Smooth muscle cell (in vitro differentiated cells): ENCODE measurements around the gene KCNJ9. TPM values are rescaled to one million over a fixed set of nuclear protein-coding genes. Genes with fewer than 3 reads are reported as not detected.

Experiments
- DNase-seq: peaks from one replicate; lab custom pipeline; 2025; ENCODE audit not compliant: unreplicated experiment; lab: John Stamatoyannopoulos, UW
- H2AFZ ChIP-seq: fragments of 200-600 bp; sonication (generic); 2 replicates; pipeline ENCODE4 v1.6.0; 2016; ENCODE audit warnings: antibody characterized with exemption, low read depth, mild to moderate bottlenecking
- H3F3A ChIP-seq: fragments of 200-600 bp; sonication (generic); 2 replicates; pipeline ENCODE4 v1.6.0; 2017; ENCODE audit warnings: antibody characterized with exemption, low read depth
- H3K27ac ChIP-seq: fragments of 200-600 bp; sonication (generic); 2 replicates; pipeline ENCODE4 v1.5.1; 2016; ENCODE audit warnings: low read depth, mild to moderate bottlenecking
- H3K27me3 ChIP-seq: fragments of 200-600 bp; sonication (generic); 2 replicates; pipeline ENCODE4 v1.6.1; 2016; ENCODE audit warnings: low read depth, mild to moderate bottlenecking
- H3K36me3 ChIP-seq: fragments of 200-600 bp; sonication (generic); 2 replicates; pipeline ENCODE4 v1.5.1; 2016; ENCODE audit warnings: low read depth
- H3K4me1 ChIP-seq: fragments of 200-600 bp; sonication (generic); 2 replicates; pipeline ENCODE4 v1.5.1; 2016; ENCODE audit warnings: low read depth
- H3K4me2 ChIP-seq: fragments of 200-600 bp; sonication (generic); 2 replicates; pipeline ENCODE4 v1.6.0; 2016; ENCODE audit warnings: mild to moderate bottlenecking
- H3K4me3 ChIP-seq: fragments of 200-600 bp; sonication (generic); 2 replicates; pipeline ENCODE4 v1.5.1; 2016; ENCODE audit warnings: mild to moderate bottlenecking
- H3K79me2 ChIP-seq: fragments of 200-600 bp; sonication (generic); 2 replicates; pipeline ENCODE4 v1.6.0; 2016; ENCODE audit warnings: low read depth, mild to moderate bottlenecking
- H3K9ac ChIP-seq: fragments of 200-600 bp; sonication (generic); 2 replicates; pipeline ENCODE4 v1.6.0; 2016; ENCODE audit warnings: low read depth
- H3K9me3 ChIP-seq: fragments of 200-600 bp; sonication (generic); replicated peaks from 2 replicates; pipeline ENCODE4 v1.5.1; 2016; ENCODE audit warnings: low read depth
- H4K20me1 ChIP-seq: fragments of 200-600 bp; sonication (generic); 2 replicates; pipeline ENCODE4 v1.6.0; 2016; ENCODE audit warnings: low read depth
- CTCF ChIP-seq: fragments of 200-600 bp; sonication (generic); IDR thresholded peaks from 2 replicates; pipeline ENCODE4 v1.5.1; 2017; ENCODE audit warnings: borderline replicate concordance, mild to moderate bottlenecking, antibody characterized with exemption; ENCODE audit not compliant: insufficient read depth, poor library complexity, severe bottlenecking
- WGBS: methylation state at CpG from one replicate; pipeline ENCODE4 v1.1.7; 2016; ENCODE audit warnings: low lambda C conversion rate; 5-methylcytosine and 5-hydroxymethylcytosine counted together
- polyA plus RNA-seq: library from polyadenylated mRNA; unstranded; fragments of >200 nt; fragmentation: Nextera tagmentation; extraction: Ambion mirVana; gene quantifications from 2 replicates; pipeline ENCODE4 v1.2.1, GENCODE V29; 2016
- total RNA-seq: library from RNA; depleted of rRNA; stranded (reverse); fragments of >200 nt; gene quantifications from 2 replicates; pipeline ENCODE4 v1.2.3, GENCODE V29; 2014

The KCNJ9 gene
- total and polyA plus RNA-seq, 2 experiments from 2014 or later: not detected

- Histone ChIP-seq H3F3A (no peaks in the 10 kb centered on the region), H3K79me2 (no peaks in the 10 kb centered on the region), H3K27me3 (peaks cover 34% of the 10 kb centered on the region), H2AFZ (no peak overlapping the region), H3K4me3 (no peak overlapping the region), H4K20me1 (no peaks in the 10 kb centered on the region), H3K27ac (no peak overlapping the region), H3K4me1 (peaks cover 10% of the 10 kb centered on the region), H3K36me3 (no peaks in the 10 kb centered on the region), H3K4me2 (no peak overlapping the region), H3K9ac (no peak overlapping the region), H3K9me3 (no peaks in the 10 kb centered on the region)
- no peak for TF ChIP-seq CTCF
- no peak for DNase-seq
- 54% methylated on average over 3 of the region's 3 CpGs for WGBS
Observed at GRCh38 chr1:160064746-160065145, 16.6 kb upstream of the KCNJ9 start.

- H3F3A ChIP-seq: no peaks in the 10 kb centered on the region
Observed at GRCh38 chr1:160066829-160067745, 14.3 kb upstream of the KCNJ9 start.

GRCh38 chr1:160068225-160068624, 13.1 kb upstream of the KCNJ9 start:
- no peak overlapping the region for H3K9ac ChIP-seq
- no peaks in the 10 kb centered on the region for H3K79me2 ChIP-seq
- no peak overlapping the region for H3K4me3 ChIP-seq
- no peak for DNase-seq
- no peaks in the 10 kb centered on the region for H3K36me3 ChIP-seq
- WGBS: 80% methylated on average over 5 of the region's 5 CpGs
- no peaks in the 10 kb centered on the region for H3K9me3 ChIP-seq
- peaks cover 42% of the 10 kb centered on the region for H3K27me3 ChIP-seq
- H2AFZ ChIP-seq: no peak overlapping the region
- H3K27ac ChIP-seq: no peak overlapping the region
- no peaks in the 10 kb centered on the region for H3F3A ChIP-seq
- peaks cover 7% of the 10 kb centered on the region for H3K4me1 ChIP-seq
- no peak for TF ChIP-seq CTCF
- no peak overlapping the region for H3K4me2 ChIP-seq
- no peaks in the 10 kb centered on the region for H4K20me1 ChIP-seq

More at GRCh38 chr1:160066829-160067745, 14.3 kb upstream of the KCNJ9 start:
- Histone ChIP-seq H3K79me2 (no peaks in the 10 kb centered on the region), H3K36me3 (no peaks in the 10 kb centered on the region), H3K27me3 (peaks cover 37% of the 10 kb centered on the region), H2AFZ (no peak overlapping the region), H3K4me3 (no peak overlapping the region), H3K4me1 (peaks cover 8% of the 10 kb centered on the region), H3K9ac (no peak overlapping the region), H3K27ac (no peak overlapping the region), H3K9me3 (no peaks in the 10 kb centered on the region), H4K20me1 (no peaks in the 10 kb centered on the region), H3K4me2 (no peak overlapping the region)
- TF ChIP-seq CTCF: no peak
- 71% methylated on average over 6 of the region's 6 CpGs for WGBS
- DNase-seq: no peak
